ENCODE data around the gene CTDSP2.

DNA sequence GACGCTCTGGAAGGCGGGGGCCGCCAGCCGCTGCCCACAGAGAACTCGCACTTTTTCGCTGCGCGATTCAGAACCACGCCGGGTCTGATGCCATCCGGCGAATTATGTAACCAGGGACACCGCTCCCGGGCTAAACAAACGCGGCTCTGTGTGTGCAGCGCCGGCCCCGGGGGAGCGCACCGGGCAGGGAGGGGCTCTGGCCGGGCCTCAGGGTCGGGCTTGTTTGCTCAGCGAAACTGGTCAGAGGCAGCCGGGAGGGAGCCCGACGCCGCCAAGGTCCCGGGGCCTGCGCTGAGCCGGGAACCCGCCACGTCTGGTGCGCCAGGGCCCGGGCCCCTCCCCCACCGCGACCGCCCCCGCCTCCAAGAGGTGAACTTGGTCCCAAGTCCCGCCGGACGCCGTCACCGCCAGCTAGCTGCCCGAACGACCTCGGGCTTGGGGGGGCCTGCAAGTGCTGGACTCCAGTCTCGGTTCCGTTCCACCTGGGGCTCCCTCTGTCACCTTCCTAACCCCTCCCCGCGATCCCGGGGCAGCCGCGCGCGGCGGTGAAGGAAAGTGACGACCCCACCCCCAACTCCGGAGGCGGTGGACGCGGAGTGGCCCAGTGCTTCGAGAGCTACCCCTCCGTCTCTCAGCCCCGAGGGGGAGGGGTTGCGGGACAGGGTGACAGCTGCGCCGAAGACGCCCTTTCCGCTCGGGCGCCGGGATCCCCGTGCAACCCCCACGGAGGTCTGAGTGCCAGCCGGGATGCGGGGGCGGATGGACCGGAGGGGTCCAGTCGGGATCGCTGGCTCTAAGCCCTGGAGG is 848 bp downstream of the CTDSP2 start:
- TF ChIP-seq, protein P1, sequence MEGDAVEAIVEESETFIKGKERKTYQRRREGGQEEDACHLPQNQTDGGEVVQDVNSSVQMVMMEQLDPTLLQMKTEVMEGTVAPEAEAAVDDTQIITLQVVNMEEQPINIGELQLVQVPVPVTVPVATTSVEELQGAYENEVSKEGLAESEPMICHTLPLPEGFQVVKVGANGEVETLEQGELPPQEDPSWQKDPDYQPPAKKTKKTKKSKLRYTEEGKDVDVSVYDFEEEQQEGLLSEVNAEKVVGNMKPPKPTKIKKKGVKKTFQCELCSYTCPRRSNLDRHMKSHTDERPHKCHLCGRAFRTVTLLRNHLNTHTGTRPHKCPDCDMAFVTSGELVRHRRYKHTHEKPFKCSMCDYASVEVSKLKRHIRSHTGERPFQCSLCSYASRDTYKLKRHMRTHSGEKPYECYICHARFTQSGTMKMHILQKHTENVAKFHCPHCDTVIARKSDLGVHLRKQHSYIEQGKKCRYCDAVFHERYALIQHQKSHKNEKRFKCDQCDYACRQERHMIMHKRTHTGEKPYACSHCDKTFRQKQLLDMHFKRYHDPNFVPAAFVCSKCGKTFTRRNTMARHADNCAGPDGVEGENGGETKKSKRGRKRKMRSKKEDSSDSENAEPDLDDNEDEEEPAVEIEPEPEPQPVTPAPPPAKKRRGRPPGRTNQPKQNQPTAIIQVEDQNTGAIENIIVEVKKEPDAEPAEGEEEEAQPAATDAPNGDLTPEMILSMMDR (IDR thresholded peaks at IDR 0.05; ENCODE audit: low read depth, low read length): no peak
- no peak for TF ChIP-seq EZH2phosphoT487 (IDR thresholded peaks at IDR 0.05; ENCODE audit: low read depth)
